ENCODE measurements around the gene HEMK1. TPM values are rescaled to one million over a fixed set of nuclear protein-coding genes. Genes with fewer than 3 reads are reported as not detected.

HEMK1 gene
- total RNA-seq, 2 donors from 2014 or later = 5.4 to 12.7 TPM

DNA sequence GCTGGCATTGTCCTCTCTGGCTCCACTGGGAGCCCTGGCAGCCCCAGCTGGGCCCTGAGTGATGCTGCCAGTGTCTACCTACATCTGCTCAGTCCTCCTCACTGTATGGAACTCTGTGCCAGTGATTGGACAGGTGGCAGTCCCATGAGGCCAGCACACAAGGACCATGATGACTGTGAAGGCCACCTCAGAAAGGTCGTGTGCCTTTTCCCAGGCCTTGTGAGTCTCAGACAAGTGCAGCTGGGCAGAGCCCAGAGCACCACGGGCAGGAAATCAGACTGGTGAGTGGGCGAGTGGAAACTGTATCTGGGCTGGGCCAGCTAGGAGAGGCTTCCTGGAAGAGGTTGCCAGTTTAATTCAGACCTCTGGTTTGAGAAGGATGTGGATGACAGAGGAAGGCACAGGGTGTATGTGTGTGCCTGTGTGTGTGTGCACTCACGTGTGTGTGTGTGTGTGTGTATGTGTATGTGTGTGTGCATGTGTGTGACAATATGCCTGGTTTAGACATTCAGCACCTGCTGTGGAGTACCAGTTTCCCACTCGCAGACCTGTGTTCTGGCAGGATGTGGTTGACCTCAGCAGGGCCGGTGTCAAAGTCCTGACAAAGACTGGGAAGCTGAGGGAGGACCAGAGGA lies 54.6 kb downstream of the HEMK1 start:
- Histone ChIP-seq H3K4me3 (no peak overlapping the region), H3K4me1 (ENCODE audit: control insufficient read depth in 1 of 2, low read depth in 2 of 2) (peaks cover 0 to 30% of the 10 kb centered on the region in 2 donors), H3K27me3 (replicated peaks; ENCODE audit: insufficient read depth) (no peaks in the 10 kb centered on the region), H3K36me3 (no peaks in the 10 kb centered on the region), H3K27ac (no peak overlapping the region), H3K9me3 (no peaks in the 10 kb centered on the region)
- DNase-seq (ENCODE audit: low spot score) = no peak
- no peak for TF ChIP-seq CTCF (IDR thresholded peaks at IDR 0.05)
- ATAC-seq (ENCODE audit: insufficient number of reproducible peaks, low FRiP score, low read depth) = no peak

DNA sequence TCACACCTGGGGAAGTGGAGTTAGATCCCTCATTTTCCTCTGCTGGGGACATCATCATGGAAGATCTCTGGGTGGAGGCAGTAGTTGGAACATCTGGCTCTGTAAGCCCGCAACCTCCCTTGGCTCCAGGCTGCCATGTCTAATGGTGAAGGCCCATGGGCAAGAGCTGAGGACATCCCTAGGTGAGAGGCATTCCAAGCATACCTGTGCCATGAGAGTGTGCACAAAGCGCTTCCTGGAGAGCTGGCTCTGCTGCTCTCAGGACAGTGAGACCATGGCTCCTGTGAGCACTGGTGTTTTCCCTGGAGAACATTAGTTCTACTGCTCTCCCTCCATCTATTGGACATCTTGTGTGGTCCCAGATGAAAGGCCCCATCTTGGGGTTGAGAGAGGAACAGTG lies 55.3 kb downstream of the HEMK1 start:
- no peak for TF ChIP-seq CTCF (IDR thresholded peaks at IDR 0.05)
- Histone ChIP-seq H3K27me3 (replicated peaks; ENCODE audit: insufficient read depth) (no peaks in the 10 kb centered on the region), H3K9me3 (no peaks in the 10 kb centered on the region), H3K27ac (no peak overlapping the region), H3K36me3 (no peaks in the 10 kb centered on the region), H3K4me1 (ENCODE audit: control insufficient read depth in 1 of 2, low read depth in 2 of 2) (peaks cover 0 to 23% of the 10 kb centered on the region in 2 donors), H3K4me3 (no peak overlapping the region)
- no peak for ATAC-seq (ENCODE audit: insufficient number of reproducible peaks, low FRiP score, low read depth)
- no peak for DNase-seq (ENCODE audit: low spot score)

DNA sequence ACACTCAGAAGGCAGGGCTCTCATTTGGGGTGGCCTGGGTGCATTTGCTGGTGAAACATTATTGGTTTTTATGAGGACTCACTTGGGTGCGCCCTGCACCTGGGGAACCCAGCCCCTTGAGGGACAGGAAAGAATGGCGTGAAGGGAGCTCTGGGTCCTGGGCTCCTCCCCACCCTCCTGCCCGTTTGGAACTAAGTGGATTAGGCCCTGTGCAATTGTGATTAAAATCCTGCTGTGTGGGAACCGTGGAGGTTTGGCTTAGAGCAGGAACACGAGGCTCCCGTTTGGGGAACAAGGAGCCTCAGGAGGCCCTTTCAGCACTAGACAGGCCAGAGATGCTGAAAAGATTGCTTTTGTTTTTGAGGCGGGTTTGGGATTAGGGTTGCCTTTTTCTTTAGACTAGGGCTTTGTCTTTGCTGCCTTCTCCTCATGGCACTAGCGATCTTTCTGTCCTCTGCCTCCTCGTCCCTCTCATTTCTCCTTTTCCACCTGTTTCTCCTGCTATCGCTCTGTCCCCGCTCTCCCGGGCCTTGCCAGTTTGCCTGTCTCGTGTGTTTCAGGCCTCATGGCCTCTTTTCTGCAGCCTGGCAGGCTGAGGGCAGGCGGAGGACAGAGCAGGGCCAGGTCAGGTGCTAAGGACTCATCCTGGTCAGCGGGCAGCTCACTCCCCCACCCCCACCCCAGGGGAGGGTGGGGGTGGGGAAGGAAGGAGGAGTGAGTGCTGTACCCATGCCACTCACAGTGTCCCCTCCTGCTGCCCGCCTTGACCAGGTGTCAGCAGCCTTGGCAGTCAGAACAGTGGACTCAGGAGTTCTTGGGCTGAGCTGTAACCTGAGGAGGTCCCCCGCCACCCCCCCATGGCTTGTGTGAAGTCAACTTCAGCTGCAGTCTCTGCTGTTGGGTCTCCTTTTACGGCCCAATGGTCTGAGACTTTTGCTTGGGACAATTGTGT lies 56.2 kb downstream of the HEMK1 start:
- no peaks in the 10 kb centered on the region for H3K27me3 ChIP-seq (replicated peaks; ENCODE audit: insufficient read depth)
- H3K4me3 ChIP-seq = no peak overlapping the region
- H3K4me1 ChIP-seq (ENCODE audit: control insufficient read depth in 1 of 2, low read depth in 2 of 2) = peaks cover 0 to 15% of the 10 kb centered on the region in 2 donors
- no peak overlapping the region for H3K27ac ChIP-seq
- H3K9me3 ChIP-seq = no peaks in the 10 kb centered on the region
- ATAC-seq (ENCODE audit: insufficient number of reproducible peaks, low FRiP score, low read depth) (no peak), DNase-seq (ENCODE audit: low spot score) (no peak)
- H3K36me3 ChIP-seq = no peaks in the 10 kb centered on the region
- TF ChIP-seq CTCF (IDR thresholded peaks at IDR 0.05) = no peak

DNA sequence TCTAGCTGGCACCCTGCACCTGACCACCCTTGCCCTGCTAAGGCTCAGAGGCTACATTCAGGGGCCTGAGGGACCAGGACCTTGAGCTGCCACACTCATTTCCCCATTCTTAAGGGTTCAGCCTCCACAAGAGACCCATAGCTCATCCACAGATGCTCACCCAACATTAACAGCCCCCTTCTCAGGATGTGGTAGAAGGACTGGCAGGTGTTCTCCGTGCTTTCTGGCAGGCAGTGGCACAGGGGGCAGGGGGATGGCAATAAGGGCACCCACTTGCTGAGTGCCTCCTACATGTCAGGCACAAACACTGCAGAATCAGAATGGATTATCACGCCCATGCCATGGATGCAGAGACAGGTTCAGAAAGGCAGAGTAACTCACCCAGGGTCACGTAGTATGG lies 57.1 kb downstream of the HEMK1 start:
- H3K4me1 ChIP-seq (ENCODE audit: control insufficient read depth in 1 of 2, low read depth in 2 of 2) = peaks cover 0 to 9% of the 10 kb centered on the region in 2 donors
- H3K27me3 ChIP-seq (replicated peaks; ENCODE audit: insufficient read depth) = no peaks in the 10 kb centered on the region
- ATAC-seq (ENCODE audit: insufficient number of reproducible peaks, low FRiP score, low read depth) (no peak), DNase-seq (ENCODE audit: low spot score) (no peak)
- H3K4me3 ChIP-seq = no peak overlapping the region
- no peaks in the 10 kb centered on the region for H3K9me3 ChIP-seq
- H3K27ac ChIP-seq = no peak overlapping the region
- H3K36me3 ChIP-seq = no peaks in the 10 kb centered on the region
- TF ChIP-seq CTCF (IDR thresholded peaks at IDR 0.05) = no peak

- peaks cover 0 to 18% of the 10 kb centered on the region in 2 donors for H3K4me1 ChIP-seq (ENCODE audit: control insufficient read depth in 1 of 2, low read depth in 2 of 2)
- H3K9me3 ChIP-seq = no peaks in the 10 kb centered on the region
- H3K4me3 ChIP-seq = no peak overlapping the region
- H3K36me3 ChIP-seq = no peaks in the 10 kb centered on the region
- no peaks in the 10 kb centered on the region for H3K27me3 ChIP-seq (replicated peaks; ENCODE audit: insufficient read depth)
- peak; percentile 56 for DNase-seq (ENCODE audit: low spot score)
- H3K27ac ChIP-seq = no peak overlapping the region
- no peak for ATAC-seq (ENCODE audit: insufficient number of reproducible peaks, low FRiP score, low read depth)
- no peak for TF ChIP-seq CTCF (IDR thresholded peaks at IDR 0.05)
These were observed 58.2 kb downstream of the HEMK1 start for GRCh38 chr3:50627407-50628051.
